Muscle of back (tissue), 11 donors: ENCODE measurements around the gene SMIM13. TPM values are rescaled to one million over a fixed set of nuclear protein-coding genes. Genes with fewer than 3 reads are reported as not detected.
A peak's percentile ranks its signal among the peaks of the same experiment; 100 is the strongest.

ENCODE experiments used
- DNase-seq, 3 donors: peaks; one replicate each; pipeline versions ENCODE4 v3.0.0 to v3.0.0-alpha.2; 2013
- polyA plus RNA-seq, 10 donors: library from polyadenylated mRNA; unstranded; fragments of 120-200 nt; gene quantifications; one replicate each; pipeline ENCODE4 v1.2.1, GENCODE V29; 2013; ENCODE audit not compliant: insufficient read length in 10 of 10

Gene SMIM13
- polyA plus RNA-seq, 10 donors: 8.8 to 13.4 (median 10.7) TPM

DNA sequence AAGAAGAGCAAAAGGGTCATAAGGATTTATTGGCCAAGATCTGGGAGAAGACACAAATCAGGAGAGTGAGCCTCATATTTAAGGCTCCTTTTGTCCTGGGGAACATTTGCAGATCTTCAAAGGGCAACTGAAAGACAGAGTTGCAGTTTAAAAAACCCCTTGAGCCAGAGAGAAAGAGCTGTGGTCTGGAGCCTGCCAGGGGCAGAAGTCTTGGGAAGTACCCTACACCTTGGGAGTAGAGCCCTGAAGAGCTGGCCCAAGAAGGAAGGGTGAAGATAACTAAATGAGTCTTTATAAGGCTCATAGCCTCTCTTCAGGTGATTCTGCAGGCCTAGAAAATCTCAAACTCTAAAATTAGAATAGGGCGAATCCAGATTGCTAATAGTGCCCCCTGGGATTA lies 57.9 kb downstream of the SMIM13 start:
- DNase-seq: no peak

- DNase-seq: no peak
These were observed 58.9 kb downstream of the SMIM13 start for GRCh38 chr6:11152581-11152980.

DNA sequence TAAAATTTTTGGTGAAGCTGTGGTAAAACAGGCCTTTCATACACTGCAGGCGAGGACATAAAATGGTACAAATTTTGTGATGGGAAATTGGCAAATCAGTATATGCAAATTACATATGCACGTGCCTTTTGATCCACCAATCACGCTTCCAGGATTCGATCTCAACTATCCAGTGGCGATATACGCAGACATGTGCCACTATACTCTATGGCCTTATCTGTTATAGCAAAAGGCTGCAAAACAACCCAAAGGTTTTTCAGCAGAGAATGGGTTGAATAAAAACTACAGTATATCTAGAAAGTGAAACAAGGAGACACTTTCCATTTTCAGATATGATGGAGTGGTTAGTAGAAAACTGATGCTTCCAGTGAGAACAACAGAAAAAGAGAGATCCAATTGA lies 59.8 kb downstream of the SMIM13 start:
- DNase-seq: no peak

GRCh38 chr6:11155589-11155988 lies 62.0 kb downstream of the SMIM13 start:
- DNase-seq: no peak

GRCh38 chr6:11160199-11160598 lies 66.6 kb downstream of the SMIM13 start:
- no peak for DNase-seq

DNA sequence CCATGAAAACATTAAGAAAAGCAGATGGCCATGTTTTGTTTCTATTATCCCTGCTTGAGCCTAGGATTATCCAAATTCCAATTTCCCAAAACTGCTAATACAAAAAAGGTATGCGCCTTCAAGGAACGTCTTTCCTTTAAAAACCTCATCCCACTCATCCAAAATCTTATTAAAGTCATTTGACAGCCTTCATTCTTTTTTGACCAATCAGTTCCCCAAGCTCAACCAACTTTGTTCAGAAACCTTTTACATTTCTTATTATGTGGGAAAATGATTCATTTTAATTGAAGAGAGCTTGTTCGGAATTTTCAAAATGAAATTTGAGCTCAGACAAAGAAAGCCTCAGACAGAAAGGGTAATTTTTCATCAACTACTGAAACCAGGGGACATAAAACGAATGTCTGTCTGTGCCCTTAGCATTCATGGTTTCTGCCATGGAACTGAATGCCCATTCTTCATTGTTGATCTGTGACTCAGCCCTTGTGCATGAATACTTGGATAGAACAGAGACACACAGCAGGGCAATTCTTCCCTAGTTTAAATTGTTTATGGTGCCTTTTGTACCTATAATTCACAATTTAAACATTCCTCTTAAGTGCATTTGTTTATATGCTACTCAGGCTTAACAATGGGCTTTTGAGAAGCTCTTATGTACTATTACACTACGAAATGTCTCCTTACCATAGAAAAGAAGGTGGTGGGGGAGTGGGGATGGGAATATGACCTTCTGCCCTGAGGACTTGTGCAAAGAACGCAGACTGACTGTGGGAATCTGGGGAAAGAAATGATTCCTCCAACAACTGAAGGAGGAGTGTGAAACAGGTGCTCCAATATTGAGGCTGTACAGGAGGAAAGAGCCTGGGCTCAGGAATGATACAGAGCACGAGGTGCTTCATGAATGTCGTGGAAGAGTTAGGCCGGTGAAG lies 67.7 kb downstream of the SMIM13 start:
- DNase-seq: no peak

DNA sequence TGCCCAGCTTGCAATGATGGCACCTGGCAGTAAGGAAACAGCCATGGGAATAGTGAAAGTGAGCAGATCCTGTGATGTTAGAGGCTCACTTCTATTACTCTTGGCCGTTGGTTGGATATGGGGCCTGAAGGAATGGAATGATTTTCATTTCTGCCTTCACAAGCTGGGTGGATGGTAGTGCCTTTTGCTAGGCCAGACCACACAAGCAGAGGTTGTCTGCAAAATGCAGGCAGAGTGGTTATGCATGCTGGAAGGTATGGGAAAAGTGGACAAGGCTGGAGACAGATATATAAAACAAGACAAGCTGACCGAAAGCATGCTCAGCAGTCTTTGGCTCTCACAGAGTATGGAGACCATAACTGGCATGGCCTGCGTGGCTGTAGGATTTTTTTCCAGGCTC lies 68.6 kb downstream of the SMIM13 start:
- DNase-seq: no peak

- no peak for DNase-seq
These were observed 70.3 kb downstream of the SMIM13 start for GRCh38 chr6:11163932-11164331.

GRCh38 chr6:11164717-11165646 lies 71.3 kb downstream of the SMIM13 start:
- DNase-seq: no peak

- DNase-seq: no peak
These were observed 73.3 kb downstream of the SMIM13 start for GRCh38 chr6:11166948-11167347.

GRCh38 chr6:11168091-11168635 lies 74.5 kb downstream of the SMIM13 start:
- DNase-seq: no peak

- DNase-seq: no peak
These were observed 78.3 kb downstream of the SMIM13 start for GRCh38 chr6:11171952-11172351.

GRCh38 chr6:11172501-11173327 lies 79.1 kb downstream of the SMIM13 start:
- DNase-seq: peak in 2 of 3 donors; percentile 59 to 62

- DNase-seq: no peak
These were observed 80.6 kb downstream of the SMIM13 start for GRCh38 chr6:11174242-11174611.

- no peak for DNase-seq
These were observed 83.6 kb downstream of the SMIM13 start for GRCh38 chr6:11177271-11177670.

GRCh38 chr6:11179088-11179418 lies 85.4 kb downstream of the SMIM13 start:
- no peak for DNase-seq

GRCh38 chr6:11179419-11180202 lies 86.0 kb downstream of the SMIM13 start:
- DNase-seq: no peak

- DNase-seq: no peak
These were observed 88.0 kb downstream of the SMIM13 start for GRCh38 chr6:11181478-11182136.

- no peak for DNase-seq
These were observed 90.2 kb downstream of the SMIM13 start for GRCh38 chr6:11183761-11184362.
